OCI-LY3 (cell line): ENCODE measurements around the gene COX6B2.

Experiments
- EZH2phosphoT487 ChIP-seq: fragments of 200-600 bp; shearing (Covaris generic); IDR thresholded peaks from 2 replicates; pipeline ENCODE4 v1.6.1; 2018; ENCODE audit warnings: antibody characterized with exemption, mixed run types, low read depth
- TF ChIP-seq, protein P1 (sequence below): fragments of 200-600, 300-600 bp; sonication (generic); IDR thresholded peaks from 2 replicates; pipeline ENCODE4 v1.5.1; 2014; ENCODE audit warnings: antibody characterized with exemption, low read length, low read depth

DNA sequence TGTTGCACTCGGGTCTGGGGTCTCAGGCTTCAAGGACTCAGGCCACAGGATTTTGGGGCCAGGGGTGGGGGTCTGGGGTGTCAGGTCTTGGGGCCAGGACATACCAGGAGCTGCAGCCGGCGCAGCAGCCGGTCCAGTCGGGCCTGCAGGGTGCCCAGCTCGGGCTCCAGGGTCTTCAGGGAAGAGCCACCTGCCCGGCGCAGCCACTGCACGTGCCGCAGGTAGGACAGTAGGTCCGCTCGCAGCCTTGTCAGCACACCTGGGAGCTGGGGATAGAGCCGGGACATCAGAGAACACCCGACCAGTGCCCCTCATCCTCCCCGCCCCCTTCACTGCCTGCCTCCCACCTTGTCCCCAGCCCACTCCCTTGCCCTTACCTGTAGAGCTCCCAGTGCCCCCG lies 13.6 kb upstream of the COX6B2 start:
- TF ChIP-seq, protein P1, sequence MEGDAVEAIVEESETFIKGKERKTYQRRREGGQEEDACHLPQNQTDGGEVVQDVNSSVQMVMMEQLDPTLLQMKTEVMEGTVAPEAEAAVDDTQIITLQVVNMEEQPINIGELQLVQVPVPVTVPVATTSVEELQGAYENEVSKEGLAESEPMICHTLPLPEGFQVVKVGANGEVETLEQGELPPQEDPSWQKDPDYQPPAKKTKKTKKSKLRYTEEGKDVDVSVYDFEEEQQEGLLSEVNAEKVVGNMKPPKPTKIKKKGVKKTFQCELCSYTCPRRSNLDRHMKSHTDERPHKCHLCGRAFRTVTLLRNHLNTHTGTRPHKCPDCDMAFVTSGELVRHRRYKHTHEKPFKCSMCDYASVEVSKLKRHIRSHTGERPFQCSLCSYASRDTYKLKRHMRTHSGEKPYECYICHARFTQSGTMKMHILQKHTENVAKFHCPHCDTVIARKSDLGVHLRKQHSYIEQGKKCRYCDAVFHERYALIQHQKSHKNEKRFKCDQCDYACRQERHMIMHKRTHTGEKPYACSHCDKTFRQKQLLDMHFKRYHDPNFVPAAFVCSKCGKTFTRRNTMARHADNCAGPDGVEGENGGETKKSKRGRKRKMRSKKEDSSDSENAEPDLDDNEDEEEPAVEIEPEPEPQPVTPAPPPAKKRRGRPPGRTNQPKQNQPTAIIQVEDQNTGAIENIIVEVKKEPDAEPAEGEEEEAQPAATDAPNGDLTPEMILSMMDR: no peak
- no peak for TF ChIP-seq EZH2phosphoT487
